HG03175 (cell line): Measurements from ENCODE around the gene TMEM100.
"Not testable (repeated sequence)": the region's sequence is repeated elsewhere in the genome, so short reads cannot be mapped to it uniquely, and the experiment has no call there.

Experiments used
- ATAC-seq: cut with Tn5 transposase; IDR thresholded peaks from one replicate; pipeline ENCODE4 v1.9.1; 2021; ENCODE audit warnings: mild to moderate bottlenecking, moderate library complexity; ENCODE audit not compliant: unreplicated experiment

TMEM100 gene

GRCh38 chr17:55690105-55690508 lies 32.6 kb downstream of the TMEM100 start:
- ATAC-seq: no peak

DNA sequence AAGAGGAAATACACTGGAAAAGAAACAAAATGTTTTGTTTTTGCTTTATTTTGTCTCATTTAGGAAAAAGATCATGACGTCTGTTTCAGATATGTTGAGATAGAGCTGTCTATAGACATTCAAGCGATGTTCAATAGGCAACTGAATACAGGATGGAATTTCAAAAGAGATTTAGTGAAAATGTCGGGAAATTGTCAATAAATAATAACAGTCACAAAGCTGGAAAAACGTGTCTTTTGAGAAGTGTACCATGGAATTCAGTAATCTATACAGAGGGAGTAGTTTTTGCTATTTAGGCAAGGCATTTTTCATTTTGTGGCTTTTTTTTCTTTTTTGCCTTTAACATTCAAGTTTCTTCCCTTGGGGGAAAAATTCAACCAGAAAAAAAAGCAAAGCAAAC lies 33.0 kb downstream of the TMEM100 start:
- ATAC-seq: no peak

DNA sequence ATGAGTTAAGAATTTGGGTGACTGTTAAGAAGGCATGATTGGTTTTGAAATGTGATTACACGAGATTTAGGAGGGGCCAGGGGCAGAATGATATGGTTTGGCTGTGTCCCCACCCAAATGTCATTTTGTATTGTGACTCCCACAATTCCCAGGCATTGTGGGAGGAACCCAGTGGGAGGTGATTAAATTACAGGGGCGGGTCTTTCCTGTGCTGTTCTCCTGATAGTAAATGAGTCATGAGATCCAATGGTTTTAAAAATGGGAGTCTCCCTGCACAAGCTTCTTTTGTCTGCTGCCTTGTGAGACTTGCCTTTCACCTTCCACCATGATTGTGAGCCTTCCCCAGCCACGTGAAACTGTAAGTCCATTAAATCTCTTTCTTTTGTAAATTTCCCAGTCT lies 34.6 kb downstream of the TMEM100 start:
- no peak for ATAC-seq

DNA sequence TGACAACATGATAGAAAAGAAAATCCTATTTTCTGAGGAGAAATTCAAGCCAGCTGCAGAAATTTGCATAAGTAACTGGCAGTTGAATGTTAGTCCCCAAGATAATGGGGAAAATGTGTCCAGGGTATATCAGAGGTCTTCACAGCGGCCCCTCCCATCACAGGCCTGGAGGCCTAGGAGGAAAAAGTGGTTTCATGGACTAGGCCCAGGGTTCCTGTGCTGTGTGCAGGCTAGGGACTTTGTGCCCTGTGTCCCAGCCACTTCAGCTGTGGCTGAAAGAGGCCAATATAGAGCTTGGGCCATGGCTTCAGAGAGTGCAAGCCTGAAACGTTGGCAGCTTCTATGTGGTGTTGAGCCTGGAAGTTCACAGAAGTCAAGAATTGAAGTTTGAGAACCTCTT lies 35.6 kb downstream of the TMEM100 start:
- ATAC-seq: no peak

DNA sequence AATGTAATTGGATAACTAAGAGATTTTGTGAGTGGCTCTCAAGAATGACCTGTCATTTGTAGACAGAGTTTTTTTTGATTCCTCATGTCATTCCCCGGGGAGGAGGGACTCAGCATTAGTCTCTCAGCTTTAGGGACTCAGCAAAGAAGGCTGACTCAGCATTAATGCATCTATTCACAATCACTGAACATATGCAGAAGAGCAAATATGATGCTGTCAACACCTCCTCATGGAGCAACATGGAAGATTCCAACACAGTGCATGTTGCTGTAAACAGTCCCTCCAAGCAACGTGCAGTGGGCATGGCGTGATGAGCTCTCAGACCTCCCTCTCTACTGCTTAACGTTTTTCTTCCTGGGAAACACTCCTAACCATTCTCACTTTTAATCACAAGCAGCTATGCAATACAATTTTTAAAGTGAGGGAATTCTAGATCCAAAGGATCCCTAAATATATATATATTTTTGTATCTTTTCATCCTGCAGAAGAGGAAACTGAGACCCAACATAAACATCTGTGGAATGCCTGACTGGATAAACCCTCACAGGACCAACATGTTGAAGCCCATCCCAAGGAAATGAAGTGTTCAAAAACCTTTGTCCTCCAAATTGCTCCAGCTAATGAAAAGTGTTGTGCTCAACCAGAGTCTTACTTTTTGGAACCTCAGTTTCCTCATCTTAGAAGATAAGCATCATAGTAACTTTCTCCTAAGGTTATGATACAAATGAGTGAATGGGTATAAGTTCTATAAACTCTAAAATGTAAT lies 38.9 kb downstream of the TMEM100 start:
- ATAC-seq: no peak

GRCh38 chr17:55681342-55681700 lies 41.3 kb downstream of the TMEM100 start:
- no peak for ATAC-seq

DNA sequence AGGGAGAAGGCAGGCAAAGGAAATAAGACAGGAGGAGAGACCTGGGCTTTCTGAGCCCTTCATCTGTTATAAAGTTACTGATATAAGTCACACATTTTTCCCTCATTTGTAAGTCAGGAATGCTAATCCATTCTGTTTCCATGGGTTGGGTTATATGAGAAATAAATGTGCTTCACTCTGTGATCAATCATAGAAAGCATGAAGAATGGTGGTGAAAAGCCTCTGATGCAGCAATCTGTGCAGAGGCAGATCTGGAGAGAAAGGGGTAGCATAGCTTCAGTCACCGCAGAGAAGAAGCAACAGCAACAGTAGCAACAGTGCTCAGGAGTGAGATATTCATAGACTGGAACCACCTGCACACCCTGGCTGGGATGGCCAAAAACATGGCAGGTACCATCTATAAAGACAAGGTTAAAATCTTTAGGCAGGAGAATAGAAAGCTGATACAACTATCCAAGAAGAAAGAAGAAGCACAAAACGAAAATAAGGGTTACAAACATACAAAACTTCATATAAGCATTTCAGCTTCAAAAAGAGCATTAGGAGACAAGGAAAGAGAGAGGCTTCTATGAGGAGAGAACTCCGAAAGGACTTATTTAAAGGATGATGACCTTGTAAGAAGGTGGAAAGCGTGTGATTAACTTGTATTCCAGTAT lies 41.9 kb downstream of the TMEM100 start:
- no peak for ATAC-seq

DNA sequence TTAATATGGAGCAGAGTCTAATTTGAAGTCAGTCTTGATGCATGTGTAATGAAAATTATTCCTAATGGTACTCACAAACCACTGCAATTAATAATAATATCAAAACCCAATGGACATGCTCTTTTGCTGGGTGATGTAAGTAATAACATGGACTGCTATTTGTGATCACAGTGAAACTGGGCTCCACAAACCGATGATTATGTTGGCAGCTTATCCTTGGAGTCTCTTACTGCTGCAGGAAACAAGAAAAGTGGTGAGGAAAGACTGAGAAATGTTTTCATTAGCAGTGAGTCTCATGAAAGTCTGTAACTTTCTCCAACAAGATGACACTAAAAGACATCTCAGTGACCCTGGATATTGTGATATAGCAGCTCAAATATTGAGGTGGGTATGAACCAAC lies 45.2 kb downstream of the TMEM100 start:
- no peak for ATAC-seq

- ATAC-seq: no peak
Observed at GRCh38 chr17:55676274-55676673, 46.4 kb downstream of the TMEM100 start.

DNA sequence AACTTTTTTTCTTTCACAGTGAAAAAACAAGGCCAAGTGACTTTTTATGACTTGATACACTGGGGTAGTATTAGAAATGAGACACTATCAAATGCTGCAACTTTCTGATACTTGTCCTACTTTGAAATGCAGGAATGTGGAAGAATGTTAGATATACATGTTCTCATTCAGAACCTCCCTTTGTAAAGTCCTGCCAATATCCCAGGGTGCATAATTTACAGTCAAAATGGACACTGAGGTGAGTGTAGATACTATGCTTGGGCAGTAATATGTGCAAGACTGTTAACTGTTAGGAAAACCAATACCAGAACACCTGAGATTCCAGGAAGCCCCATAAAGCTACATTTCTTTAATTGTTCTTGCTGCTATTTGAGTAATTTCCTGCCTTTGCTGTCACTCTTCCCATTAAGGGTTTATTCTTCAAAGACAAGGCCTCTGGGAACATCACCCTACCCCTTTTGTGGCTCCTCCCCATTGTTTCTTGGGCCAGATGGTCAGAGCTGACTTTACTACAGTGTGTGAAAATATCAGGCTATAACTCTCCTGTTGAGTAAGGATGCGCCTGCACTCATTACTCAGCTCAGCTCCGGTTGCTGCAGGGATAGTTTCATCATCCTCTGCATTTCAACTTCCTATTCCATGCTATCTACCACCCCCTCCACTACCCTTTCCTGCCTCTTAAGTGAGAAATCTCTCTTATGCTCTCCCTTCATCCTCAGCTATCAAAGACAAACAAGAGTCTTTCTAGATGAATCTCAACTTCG lies 48.7 kb downstream of the TMEM100 start:
- no peak for ATAC-seq

- no peak for ATAC-seq
Observed at GRCh38 chr17:55672585-55673501, 49.8 kb downstream of the TMEM100 start.

DNA sequence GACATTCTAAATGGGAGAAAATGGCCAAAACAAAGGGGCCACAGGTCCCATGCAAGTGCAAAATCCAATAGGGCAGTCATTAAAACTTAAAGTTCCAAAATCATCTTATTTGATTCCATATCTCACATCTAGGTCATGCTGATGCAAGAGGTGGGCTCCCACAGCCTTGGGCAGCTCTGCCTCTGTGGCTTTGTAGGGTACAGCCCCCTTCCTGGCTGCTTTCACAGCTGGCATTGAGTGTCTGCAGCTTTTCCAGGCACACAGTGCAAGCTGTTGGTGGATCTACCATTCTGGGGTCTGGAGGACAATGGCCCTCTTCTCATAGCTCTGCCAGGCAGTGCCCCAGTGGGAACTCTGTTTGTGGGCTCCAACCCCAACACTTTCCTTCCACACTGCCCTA lies 50.7 kb downstream of the TMEM100 start:
- not testable (repeated sequence) for ATAC-seq
